Left ventricle myocardium inferior (tissue), 1 donor: ENCODE results near the gene LAG3. TPM values are rescaled to one million over a fixed set of nuclear protein-coding genes. Genes with fewer than 3 reads are reported as not detected.
A peak's percentile ranks its signal among the peaks of the same experiment; 100 is the strongest.

ENCODE experiments used
- DNase-seq: peaks from one replicate; pipeline ENCODE4 v3.0.0-alpha.2; 2020
- H3K27ac ChIP-seq: fragments of 200-600 bp; replicated peaks from 2 replicates; pipeline ENCODE4 v1.8.0; 2021
- H3K27me3 ChIP-seq: fragments of 200-600 bp; 2 replicates; pipeline ENCODE4 v1.8.0; 2021; ENCODE audit warnings: low read depth
- H3K36me3 ChIP-seq: fragments of 200-600 bp; 2 replicates; pipeline ENCODE4 v1.8.0; 2021
- H3K4me1 ChIP-seq: fragments of 200-600 bp; 2 replicates; pipeline ENCODE4 v1.8.0; 2021
- H3K4me3 ChIP-seq: fragments of 200-600 bp; 2 replicates; pipeline ENCODE4 v1.8.0; 2021; ENCODE audit warnings: mild to moderate bottlenecking, moderate library complexity
- H3K9me3 ChIP-seq: fragments of 200-600 bp; replicated peaks from 2 replicates; pipeline ENCODE4 v1.8.0; 2021
- CTCF ChIP-seq: fragments of 200-600 bp; IDR thresholded peaks from 2 replicates; pipeline ENCODE4 v1.8.0; 2021; ENCODE audit warnings: antibody characterized with exemption, mild to moderate bottlenecking, borderline replicate concordance
- intact Hi-C: fragments of 100-400 bp; cut with micrococcal nuclease; formaldehyde crosslinking; loops from one replicate; pipeline ENCODE4 v1.11.0; 2022
- total RNA-seq: library from RNA; stranded (reverse); fragmentation: NEBNext Ultra II Directional; extraction: Animal tissue kit (Norgen Biotek cat#: 25700); gene quantifications from one replicate; pipeline ENCODE4 v1.2.1, GENCODE V29; 2021
- donor health status: DM: no; HTN: yes; CAD: no; lungs with severe emphysema.

LAG3 gene
- total RNA-seq, 1 donor from 2014 or later = not detected

GRCh38 chr12:6770600-6770999 lies 1.7 kb upstream of the LAG3 start:
- no peak overlapping the region for H3K27ac ChIP-seq
- H3K36me3 ChIP-seq = peaks cover 13% of the 10 kb centered on the region
- TF ChIP-seq CTCF = no peak
- peaks cover 50% of the 10 kb centered on the region for H3K4me1 ChIP-seq
- H3K9me3 ChIP-seq = no peaks in the 10 kb centered on the region
- no peak overlapping the region for H3K4me3 ChIP-seq
- peaks cover 29% of the 10 kb centered on the region for H3K27me3 ChIP-seq
- DNase-seq = no peak
- intact Hi-C loops = no loop called here

DNA sequence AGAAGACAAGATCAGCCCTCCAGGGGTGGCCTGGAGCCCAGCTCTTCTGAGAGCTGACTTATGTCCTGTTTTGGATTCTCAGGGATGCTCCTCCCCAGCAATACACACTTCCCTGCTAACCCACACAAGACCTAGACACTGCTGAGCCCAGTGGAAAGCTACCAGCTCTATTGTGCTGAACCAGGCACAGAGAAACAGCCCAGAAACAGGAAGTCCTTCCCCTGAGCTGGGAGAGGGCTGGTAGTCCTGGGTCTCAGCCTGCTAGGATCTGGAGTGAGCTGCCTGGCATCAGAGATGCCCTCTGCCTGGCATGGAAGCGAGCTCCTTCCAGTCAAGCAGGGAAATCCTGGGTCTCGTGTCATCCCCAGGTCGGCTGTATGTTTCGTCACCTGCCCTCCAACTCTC lies 1.2 kb upstream of the LAG3 start:
- no peak for TF ChIP-seq CTCF
- intact Hi-C loops = no loop called here
- Histone ChIP-seq H3K4me1 (peaks cover 45% of the 10 kb centered on the region), H3K27me3 (peaks cover 29% of the 10 kb centered on the region), H3K36me3 (peaks cover 13% of the 10 kb centered on the region), H3K27ac (no peak overlapping the region), H3K9me3 (no peaks in the 10 kb centered on the region), H3K4me3 (no peak overlapping the region)
- no peak for DNase-seq

- DNase-seq = no peak
- TF ChIP-seq CTCF = no peak
- peaks cover 13% of the 10 kb centered on the region for H3K36me3 ChIP-seq
- H3K27me3 ChIP-seq = peaks cover 29% of the 10 kb centered on the region
- no peaks in the 10 kb centered on the region for H3K9me3 ChIP-seq
- H3K27ac ChIP-seq = peak overlapping the region; percentile 33
- no peak overlapping the region for H3K4me3 ChIP-seq
- H3K4me1 ChIP-seq = peaks cover 44% of the 10 kb centered on the region
- intact Hi-C loops = no loop called here
Observed at GRCh38 chr12:6771509-6772330, 600 bp upstream of the LAG3 start.

- peaks cover 13% of the 10 kb centered on the region for H3K36me3 ChIP-seq
- DNase-seq = no peak
- H3K9me3 ChIP-seq = no peaks in the 10 kb centered on the region
- peaks cover 38% of the 10 kb centered on the region for H3K4me1 ChIP-seq
- H3K27ac ChIP-seq = no peak overlapping the region
- H3K27me3 ChIP-seq = peaks cover 29% of the 10 kb centered on the region
- intact Hi-C loops = no loop called here
- no peak for TF ChIP-seq CTCF
- peak overlapping the region; percentile 45 for H3K4me3 ChIP-seq
Observed at GRCh38 chr12:6772726-6773589, 638 bp downstream of the LAG3 start.

DNA sequence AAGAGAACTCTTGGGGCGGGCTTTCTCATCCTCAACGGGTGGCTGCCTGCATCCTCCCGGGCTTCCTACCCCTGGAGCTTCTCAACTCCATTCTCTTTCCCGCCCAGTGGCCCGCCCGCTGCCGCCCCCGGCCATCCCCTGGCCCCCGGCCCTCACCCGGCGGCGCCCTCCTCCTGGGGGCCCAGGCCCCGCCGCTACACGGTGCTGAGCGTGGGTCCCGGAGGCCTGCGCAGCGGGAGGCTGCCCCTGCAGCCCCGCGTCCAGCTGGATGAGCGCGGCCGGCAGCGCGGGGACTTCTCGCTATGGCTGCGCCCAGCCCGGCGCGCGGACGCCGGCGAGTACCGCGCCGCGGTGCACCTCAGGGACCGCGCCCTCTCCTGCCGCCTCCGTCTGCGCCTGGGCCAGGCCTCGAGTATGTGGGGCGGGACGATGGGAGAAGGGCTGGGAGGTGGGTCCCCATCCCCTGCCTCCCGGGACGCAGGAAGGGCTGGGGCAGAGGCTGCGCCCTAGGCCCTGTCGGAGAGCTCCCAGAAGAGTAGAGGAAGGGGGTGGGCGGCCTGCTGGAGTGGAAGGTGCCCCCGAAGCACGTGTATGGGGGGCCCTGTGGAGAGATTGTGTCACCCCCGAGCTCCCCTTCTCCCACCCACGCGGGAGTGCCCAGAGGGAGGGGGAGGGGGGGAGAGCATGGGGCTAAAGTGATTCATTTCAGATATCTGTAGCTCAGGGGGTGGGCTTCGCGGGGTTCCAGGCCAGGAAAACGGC lies 1.5 kb downstream of the LAG3 start:
- peaks cover 13% of the 10 kb centered on the region for H3K36me3 ChIP-seq
- H3K4me1 ChIP-seq = peaks cover 37% of the 10 kb centered on the region
- no peak for DNase-seq
- H3K4me3 ChIP-seq = peak overlapping the region; percentile 45
- H3K27me3 ChIP-seq = peaks cover 29% of the 10 kb centered on the region
- no peak for TF ChIP-seq CTCF
- H3K9me3 ChIP-seq = no peaks in the 10 kb centered on the region
- intact Hi-C loops = no loop called here
- H3K27ac ChIP-seq = no peak overlapping the region
